GM18858 (cell line): ENCODE data around the gene SNTB2.

Source experiments
- ATAC-seq: cut with Tn5 transposase; IDR thresholded peaks from one replicate; pipeline ENCODE4 v1.9.1; 2021; ENCODE audit not compliant: unreplicated experiment

Gene SNTB2

GRCh38 chr16:69316595-69317034 lies 129.7 kb downstream of the SNTB2 start:
- ATAC-seq, result no peak

- no peak for ATAC-seq
Measured at GRCh38 chr16:69318177-69318910, 131.4 kb downstream of the SNTB2 start.

- no peak for ATAC-seq
Measured at GRCh38 chr16:69318911-69319289, 131.9 kb downstream of the SNTB2 start.

- ATAC-seq, result no peak
Measured at GRCh38 chr16:69319381-69319780, 132.4 kb downstream of the SNTB2 start.

- ATAC-seq, result no peak
Measured at GRCh38 chr16:69319826-69320739, 133.1 kb downstream of the SNTB2 start.

- ATAC-seq, result no peak
Measured at GRCh38 chr16:69320740-69321073, 133.7 kb downstream of the SNTB2 start.

- no peak for ATAC-seq
Measured at GRCh38 chr16:69321080-69321479, 134.1 kb downstream of the SNTB2 start.

- no peak for ATAC-seq
Measured at GRCh38 chr16:69322343-69322742, 135.4 kb downstream of the SNTB2 start.

- ATAC-seq, result no peak
Measured at GRCh38 chr16:69323415-69323814, 136.5 kb downstream of the SNTB2 start.

- no peak for ATAC-seq
Measured at GRCh38 chr16:69324013-69324531, 137.1 kb downstream of the SNTB2 start.

- no peak for ATAC-seq
Measured at GRCh38 chr16:69324585-69325253, 137.8 kb downstream of the SNTB2 start.

GRCh38 chr16:69325784-69326171 lies 138.8 kb downstream of the SNTB2 start:
- ATAC-seq, result no peak

GRCh38 chr16:69326172-69326873 lies 139.4 kb downstream of the SNTB2 start:
- ATAC-seq, result no peak

- ATAC-seq, result no peak
Measured at GRCh38 chr16:69327585-69328310, 140.8 kb downstream of the SNTB2 start.

- no peak for ATAC-seq
Measured at GRCh38 chr16:69328854-69329316, 141.9 kb downstream of the SNTB2 start.

- ATAC-seq, result peak; percentile 1
Measured at GRCh38 chr16:69329369-69330285, 142.7 kb downstream of the SNTB2 start.

- ATAC-seq, result peak; percentile 71
Measured at GRCh38 chr16:69330286-69331109, 143.5 kb downstream of the SNTB2 start, which contains the start of gene PDF. Gene PDF, minus strand, starts transcription at chr16:69330588. Its CDS starts 18 bp downstream, at chr16:69330570.

GRCh38 chr16:69334696-69335095 lies 147.7 kb downstream of the SNTB2 start:
- ATAC-seq, result no peak
